IMR-90 (cell line): ENCODE measurements around the gene HS6ST3.

Source experiments
- CEBPB ChIP-seq: IDR thresholded peaks from 2 replicates; pipeline ENCODE4 v1.6.1; 2012; ENCODE audit warnings: low read depth, low read length, improper control_type of control experiment
- CTCF ChIP-seq: conservative IDR thresholded peaks from 2 replicates; pipeline ENCODE4 v1.5.1; 2012; ENCODE audit warnings: mild to moderate bottlenecking, low read depth, low read length, improper control_type of control experiment
- MAFK ChIP-seq: IDR thresholded peaks from 2 replicates; pipeline ENCODE4 v1.6.1; 2012; ENCODE audit warnings: low read depth, low read length, improper control_type of control experiment
- RCOR1 ChIP-seq: IDR thresholded peaks from 2 replicates; pipeline ENCODE4 v1.6.1; 2012; ENCODE audit warnings: mild to moderate bottlenecking, low read length, improper control_type of control experiment; ENCODE audit not compliant: insufficient replicate concordance
- RFX5 ChIP-seq: IDR thresholded peaks from 2 replicates; pipeline ENCODE4 v1.8.0; 2012; ENCODE audit warnings: low read depth, mild to moderate bottlenecking, low read length, moderate library complexity
- USF2 ChIP-seq: fragments of 150-350 bp; IDR thresholded peaks from 2 replicates; pipeline ENCODE4 v1.6.1; 2017; ENCODE audit warnings: mild to moderate bottlenecking, antibody characterized with exemption, low read length, low read depth

GRCh38 chr13:96749825-96750224 is 659.9 kb downstream of the HS6ST3 start:
- TF ChIP-seq MAFK (no peak), RCOR1 (no peak), CTCF (no peak), USF2 (no peak), CEBPB (no peak), RFX5 (no peak)
